Stimulated activated CD8-positive, alpha-beta memory T cell treated with anti-CD3 and anti-CD28 coated beads, Interleukin-2, amount 100 ng/mL, for 1 hour (primary cell): ENCODE data around the gene SGK2.
"Not testable (repeated sequence)": the region's sequence is repeated elsewhere in the genome, so short reads cannot be mapped to it uniquely, and the experiment has no call there.

ENCODE experiments used
- DNase-seq, 2 donors: peaks; one replicate each; pipeline ENCODE4 v3.0.0-alpha.2; 2020; ENCODE audit warnings: low read depth in 2 of 2

The SGK2 gene

GRCh38 chr20:43563991-43564390 lies 5.2 kb downstream of the SGK2 start:
- DNase-seq: no peak

DNA sequence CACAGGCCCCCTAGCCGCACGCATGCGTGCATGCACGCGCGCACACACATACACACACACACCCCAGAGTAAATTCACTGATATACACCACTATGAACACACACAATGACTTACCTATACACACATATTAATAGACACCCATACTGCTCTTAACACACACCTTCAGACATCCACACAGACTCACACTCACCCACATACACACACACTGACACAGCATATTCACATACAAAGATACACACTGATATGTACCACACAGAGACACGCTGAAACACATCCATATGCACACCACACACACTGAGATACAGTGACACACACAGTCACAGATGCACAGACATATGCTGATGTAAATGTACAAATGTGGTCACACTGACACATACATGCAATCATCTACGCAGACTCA lies 5.6 kb downstream of the SGK2 start:
- no peak for DNase-seq

- no peak for DNase-seq
Measured at GRCh38 chr20:43564993-43565757, 6.3 kb downstream of the SGK2 start.

- DNase-seq: no peak
Measured at GRCh38 chr20:43565758-43566104, 6.9 kb downstream of the SGK2 start.

GRCh38 chr20:43567477-43567876 lies 8.7 kb downstream of the SGK2 start:
- DNase-seq: no peak

GRCh38 chr20:43568706-43569105 lies 9.9 kb downstream of the SGK2 start:
- no peak for DNase-seq

- DNase-seq: no peak
Measured at GRCh38 chr20:43569282-43569681, 10.5 kb downstream of the SGK2 start.

- no peak for DNase-seq
Measured at GRCh38 chr20:43570496-43570895, 11.7 kb downstream of the SGK2 start.

DNA sequence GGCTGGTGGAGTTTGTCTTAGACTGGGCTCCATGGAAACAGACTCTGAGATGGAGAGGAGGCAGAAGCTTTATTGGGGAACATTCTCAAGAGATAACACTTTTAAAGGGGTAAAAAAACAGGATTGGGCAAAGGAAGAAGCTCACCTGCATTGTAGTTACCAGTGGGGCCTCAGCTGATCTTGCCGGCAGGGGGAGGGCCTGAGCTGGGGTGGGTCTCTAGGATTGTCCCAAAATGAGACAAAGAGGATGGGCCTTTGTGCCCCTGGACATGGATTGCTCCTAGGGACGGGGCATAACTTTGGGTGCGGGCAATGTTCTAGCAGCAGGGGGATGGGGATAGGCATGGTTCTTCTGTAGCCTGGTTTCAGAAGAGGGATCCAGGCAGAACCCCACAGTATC lies 12.5 kb downstream of the SGK2 start:
- no peak for DNase-seq

DNA sequence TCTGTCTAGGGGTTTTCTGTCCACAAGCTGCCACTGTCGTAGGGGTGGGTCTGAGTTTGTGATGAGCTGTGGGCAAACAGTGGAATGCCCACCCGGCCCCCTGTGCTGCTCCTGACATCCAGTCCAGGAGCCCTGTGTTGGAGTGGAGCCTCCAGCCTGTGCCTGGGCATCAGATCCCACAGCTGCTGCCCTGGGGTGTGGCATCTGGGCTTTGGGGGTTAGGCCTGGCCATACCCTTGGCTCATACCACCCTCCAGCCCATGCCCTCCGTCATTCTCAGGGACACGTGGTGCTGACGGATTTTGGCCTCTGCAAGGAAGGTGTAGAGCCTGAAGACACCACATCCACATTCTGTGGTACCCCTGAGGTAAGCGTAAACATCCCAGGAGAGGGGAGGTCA lies 12.9 kb downstream of the SGK2 start:
- no peak for DNase-seq

GRCh38 chr20:43572891-43573290 lies 14.1 kb downstream of the SGK2 start:
- no peak for DNase-seq

- DNase-seq: no peak
Measured at GRCh38 chr20:43576108-43576507, 17.3 kb downstream of the SGK2 start.

- DNase-seq: no peak
Measured at GRCh38 chr20:43579861-43580793, 21.3 kb downstream of the SGK2 start.

GRCh38 chr20:43583133-43583864 lies 24.5 kb downstream of the SGK2 start:
- no peak for DNase-seq

GRCh38 chr20:43583982-43584432 lies 25.2 kb downstream of the SGK2 start:
- DNase-seq: no peak

DNA sequence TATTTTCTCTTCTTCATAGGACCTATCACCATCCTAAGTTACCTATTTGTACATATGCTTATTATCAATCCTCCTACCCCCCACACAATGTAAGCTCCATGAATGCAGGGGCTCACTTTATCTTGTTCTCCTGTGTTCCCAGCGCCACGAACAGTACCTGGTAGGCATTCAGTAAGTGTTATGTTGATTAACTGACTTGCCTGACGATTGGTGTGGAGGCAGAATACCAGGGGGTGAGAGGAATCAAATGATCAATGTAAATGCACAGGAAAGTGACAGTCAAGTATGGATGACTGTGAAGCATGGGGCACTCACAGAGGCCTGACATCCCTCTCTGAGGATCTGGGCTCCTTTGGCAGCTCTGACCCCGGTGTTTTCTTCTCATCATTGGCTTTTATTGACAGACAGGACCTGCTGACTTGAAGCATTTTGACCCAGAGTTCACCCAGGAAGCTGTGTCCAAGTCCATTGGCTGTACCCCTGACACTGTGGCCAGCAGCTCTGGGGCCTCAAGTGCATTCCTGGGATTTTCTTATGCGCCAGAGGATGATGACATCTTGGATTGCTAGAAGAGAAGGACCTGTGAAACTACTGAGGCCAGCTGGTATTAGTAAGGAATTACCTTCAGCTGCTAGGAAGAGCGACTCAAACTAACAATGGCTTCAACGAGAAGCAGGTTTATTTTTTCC lies 25.8 kb downstream of the SGK2 start:
- no peak for DNase-seq

- no peak for DNase-seq
Measured at GRCh38 chr20:43586641-43587040, 27.8 kb downstream of the SGK2 start.

GRCh38 chr20:43588526-43588925 lies 29.7 kb downstream of the SGK2 start:
- DNase-seq: not testable (repeated sequence)

DNA sequence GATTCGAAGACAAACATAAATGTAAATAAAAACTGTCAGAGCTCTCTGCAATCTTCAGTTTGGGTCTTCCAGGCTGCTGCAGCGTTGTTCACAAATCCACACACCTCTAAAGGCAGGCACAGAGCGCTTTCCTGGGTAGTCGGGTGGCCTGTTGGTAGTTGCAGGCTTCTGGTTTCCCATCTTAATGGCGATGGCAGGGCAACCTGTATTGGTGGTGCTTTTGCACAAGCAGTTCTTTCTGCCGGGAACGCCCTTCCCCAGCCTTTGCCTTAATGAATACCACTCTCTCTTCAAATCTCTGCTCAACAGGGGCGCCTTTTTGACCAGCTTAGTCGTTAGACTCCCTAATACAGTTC lies 31.2 kb downstream of the SGK2 start:
- DNase-seq: no peak

GRCh38 chr20:43590392-43591303 lies 31.8 kb downstream of the SGK2 start, which contains the start of gene IFT52:
Gene IFT52, plus strand, starts transcription at chr20:43590937. Its CDS starts 3,762 bp downstream, at chr20:43594699.
- peak; percentile 69 to 73 for DNase-seq

DNA sequence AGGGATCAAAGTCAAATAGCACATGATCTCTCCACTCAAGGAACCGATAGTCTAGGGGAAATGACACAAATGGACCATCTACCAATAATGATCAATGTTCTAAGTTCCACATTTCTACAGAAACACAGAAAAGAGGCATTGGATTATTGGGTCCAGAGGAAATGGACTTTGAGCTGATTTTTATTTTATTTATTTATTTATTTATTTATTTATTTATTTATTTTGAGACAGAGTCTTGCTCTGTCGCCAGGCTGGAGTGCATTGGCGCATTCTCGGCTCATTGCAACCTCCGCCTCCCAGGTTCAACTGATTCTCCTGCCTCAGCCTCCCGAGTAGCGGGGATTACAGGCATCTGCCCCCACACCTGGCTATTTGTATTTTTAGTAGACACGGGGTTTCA lies 43.1 kb downstream of the SGK2 start:
- DNase-seq: not testable (repeated sequence)
